ENCODE measurements around the gene IL21R.
"Not testable (repeated sequence)": the region's sequence is repeated elsewhere in the genome, so short reads cannot be mapped to it uniquely, and the experiment has no call there.

Gene IL21R

DNA sequence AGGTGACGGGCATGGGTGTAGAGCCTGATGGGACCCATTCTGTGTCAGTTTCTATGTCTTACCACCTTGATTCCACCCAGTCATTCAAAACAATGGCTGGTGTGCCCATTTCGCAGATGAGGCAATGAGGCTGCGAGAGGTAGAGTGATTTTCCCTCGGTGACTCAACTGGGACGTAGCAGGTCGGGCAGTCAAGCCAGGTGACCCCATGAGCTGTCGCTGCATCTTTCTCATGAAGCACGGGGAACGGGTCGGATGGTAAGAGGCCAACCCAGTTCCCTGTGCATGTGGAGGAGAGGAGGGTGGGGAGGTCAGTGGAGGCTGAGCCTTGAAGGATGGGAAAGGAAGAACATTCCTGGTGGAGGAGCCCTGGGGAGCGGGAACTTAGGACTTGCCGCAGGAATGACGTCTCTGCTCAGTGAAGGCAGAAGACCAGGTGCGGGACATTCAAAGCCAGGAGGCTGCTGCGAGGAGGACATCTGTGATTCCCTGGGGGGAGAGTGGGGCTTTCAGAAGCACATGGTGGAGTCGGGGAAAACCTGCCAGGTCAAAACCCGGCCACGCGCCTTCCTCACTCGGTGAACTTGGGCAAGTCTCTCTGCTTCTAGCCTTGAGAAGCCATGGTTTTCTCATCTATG, 1.1 kb downstream of the IL21R start:
- peak; percentile 61 for DNase-seq

DNA sequence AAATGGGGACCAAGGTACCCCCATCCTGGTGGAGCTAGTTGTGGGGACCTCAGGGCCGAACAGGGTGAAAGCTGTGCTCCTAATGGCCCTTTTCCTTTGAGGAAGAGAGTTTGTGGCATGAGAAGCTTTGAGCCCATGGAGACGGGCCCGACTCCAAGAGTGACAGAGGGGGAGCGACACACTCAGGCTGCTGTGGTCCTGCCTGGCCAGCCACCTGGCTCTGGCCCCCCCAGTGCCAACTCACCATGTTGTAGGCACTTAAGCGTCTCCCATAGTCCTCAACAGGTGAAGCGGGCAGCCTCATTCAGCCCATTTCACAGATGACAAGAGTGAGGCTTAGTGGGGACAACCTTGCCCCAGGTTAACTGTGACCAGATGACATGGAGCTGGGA, 1.6 kb downstream of the IL21R start:
- no peak for DNase-seq

DNA sequence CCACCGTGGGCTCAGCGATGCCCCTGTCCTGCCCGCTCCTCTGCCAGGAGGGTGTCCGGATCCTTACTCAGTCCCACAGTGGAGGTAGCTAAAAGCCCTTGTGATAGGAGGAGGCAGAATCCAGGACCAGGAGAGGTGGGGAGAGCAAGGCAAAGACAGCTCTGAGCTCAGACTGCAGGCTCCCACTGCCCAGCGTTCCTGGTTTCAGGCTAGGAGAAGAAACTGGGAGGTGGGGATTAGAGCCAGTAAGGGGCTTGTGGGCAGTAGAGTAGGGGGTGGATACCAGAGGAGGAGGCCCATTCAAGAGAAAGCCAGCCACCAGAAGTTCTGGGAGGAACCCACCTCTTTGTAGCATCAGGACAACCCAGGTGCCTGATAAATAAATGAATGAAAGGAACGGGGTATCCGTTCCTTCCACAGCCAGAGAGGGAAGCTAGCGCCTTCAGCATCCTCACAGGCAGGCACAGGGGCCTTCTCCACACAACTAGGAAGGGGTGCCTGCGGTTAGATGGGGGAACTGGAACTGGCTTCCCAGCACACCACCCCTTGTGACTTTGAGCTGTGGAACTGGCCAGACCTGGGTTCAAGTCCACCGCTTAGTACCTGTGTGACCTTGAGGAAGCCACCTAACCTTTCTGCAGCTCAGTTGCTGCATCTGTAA, 2.3 kb downstream of the IL21R start:
- no peak for DNase-seq

DNA sequence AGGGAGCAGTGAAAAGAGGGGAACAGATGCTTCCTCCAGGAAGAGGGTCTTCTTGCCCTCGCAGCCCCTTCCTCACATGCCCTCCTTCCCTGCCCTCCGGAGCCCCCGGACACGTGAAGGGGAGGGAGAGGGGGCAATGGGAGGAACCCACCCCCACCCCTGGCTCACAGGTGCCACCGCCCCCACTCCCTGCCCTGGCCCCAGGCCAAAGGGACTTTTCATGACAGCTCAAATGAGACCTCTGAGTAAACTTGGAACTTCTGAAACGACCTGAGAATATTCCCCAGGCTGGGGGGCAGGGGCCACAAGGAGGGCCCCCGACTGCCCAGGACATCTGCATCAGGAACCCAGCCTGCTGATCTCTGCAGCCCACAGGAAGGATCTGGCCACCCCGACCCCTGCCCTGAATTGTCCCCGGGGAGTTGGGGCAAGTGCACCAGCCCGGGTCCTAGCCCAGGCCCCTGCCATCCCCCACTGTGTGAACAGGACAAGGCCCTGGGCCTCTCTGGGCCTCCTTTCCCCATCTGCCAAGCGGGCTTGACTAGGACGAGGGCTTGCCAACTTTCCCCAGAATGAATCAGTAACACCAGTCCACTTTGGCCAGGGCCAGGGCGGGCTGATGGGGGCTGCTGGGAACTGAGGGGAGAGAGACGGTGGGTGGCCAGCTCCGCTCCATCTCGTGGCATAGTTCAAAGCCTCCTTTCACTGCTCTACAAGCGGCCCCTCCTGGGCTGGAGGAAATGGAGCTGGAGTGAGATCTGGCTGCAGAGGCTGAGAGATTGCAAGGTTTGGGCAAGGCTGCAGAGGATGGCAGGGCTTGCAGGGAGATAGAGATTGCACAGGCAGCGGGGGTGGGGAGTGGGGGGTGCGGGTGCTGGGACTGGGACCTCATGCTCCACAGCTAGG, 3.8 kb downstream of the IL21R start:
- no peak for DNase-seq

DNA sequence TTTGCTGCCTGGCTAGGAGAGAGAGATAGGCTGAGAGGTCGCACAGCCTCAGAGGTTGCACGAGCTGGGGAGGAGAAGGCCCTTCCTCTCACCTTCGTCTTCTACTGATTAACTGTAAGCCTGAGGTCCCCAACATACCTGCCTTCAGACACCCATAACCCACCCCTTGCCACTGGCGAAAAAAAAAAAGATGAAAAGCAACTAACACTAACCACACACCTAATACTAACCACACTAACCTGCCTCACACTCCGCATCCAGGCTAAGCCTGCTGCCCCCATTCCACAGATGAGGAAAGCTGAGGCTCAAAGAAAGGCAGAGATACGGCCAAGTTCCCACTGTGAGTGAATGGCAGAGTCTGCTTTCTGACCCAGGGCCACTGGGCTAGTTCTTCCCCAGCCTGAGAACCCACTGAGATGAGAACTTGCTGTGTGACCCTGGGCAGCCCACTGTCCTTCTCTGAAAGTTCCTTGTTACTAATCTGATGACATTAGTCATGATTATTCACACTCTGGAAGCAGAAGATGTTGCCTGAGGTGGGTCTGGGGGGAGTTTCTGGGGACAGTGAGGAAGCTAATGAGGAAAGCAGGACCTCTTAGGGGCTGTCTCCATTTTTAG, 4.6 kb downstream of the IL21R start:
- DNase-seq, result no peak

DNA sequence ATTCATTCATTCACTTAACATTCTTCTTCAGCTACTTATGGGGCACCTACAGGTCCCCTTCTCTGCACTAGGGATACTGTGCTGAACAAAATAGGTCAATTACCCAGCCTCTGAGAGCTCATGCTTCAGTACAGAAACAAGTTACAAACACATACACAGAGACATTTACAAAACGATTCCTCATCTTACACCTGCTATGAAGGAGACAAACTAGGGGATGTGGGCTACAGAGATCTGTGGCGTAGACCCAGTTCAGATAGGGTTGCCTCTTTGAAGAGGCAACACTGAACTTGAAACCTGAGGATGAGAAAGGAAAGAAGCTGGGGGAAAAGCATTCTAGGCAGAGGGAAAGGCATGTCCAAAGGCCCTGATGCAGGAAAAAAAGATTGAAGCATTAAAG, 5.2 kb downstream of the IL21R start:
- DNase-seq, result no peak

DNA sequence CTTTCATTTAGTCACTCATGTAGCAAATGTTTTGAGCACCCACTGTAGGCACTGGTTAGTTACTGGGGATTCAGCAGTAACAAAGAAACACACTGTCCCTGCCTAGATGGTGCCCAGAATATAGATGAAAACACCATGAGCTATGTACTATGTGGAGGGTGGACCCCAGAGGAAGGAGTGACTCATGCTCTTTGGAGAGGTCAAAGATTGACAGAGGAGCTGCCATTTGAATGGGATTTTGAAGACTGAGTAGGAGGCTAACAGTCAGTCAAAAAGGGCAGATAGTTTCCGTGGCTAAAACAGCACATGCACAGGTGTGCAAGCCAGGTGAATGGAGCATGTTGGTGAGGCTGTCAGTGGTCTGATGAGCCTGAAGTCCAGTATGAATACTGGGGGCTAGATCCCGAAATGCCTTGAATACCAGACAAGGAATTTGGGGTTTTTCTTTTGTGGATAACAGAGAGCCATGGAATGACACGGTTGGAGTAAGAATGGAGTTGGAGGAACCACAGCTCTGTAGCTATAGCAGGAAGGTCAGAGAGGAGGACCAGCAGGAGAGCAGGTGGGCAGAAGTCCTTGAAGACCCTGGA, 6.1 kb downstream of the IL21R start:
- no peak for DNase-seq

DNA sequence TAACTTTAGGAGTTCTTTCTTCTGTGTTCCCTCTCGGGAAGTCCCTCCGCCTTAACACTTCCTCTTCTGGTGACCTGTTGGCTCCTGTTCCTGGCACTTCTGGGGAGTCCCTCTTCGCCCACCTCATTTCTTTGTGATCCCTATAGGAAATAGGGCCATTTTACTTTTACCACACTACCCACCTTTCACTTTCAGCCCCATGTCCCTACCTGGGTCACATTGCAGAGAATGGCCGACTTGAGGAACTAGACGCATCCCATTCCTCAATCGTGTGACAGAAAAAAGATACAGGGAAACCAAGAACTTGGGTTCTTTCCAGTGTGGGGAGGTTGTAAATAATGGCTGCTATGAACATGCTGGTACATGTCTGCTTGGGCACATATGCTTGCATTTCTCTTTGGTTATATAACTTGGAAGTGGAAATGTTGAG, 6.6 kb downstream of the IL21R start:
- no peak for DNase-seq

DNA sequence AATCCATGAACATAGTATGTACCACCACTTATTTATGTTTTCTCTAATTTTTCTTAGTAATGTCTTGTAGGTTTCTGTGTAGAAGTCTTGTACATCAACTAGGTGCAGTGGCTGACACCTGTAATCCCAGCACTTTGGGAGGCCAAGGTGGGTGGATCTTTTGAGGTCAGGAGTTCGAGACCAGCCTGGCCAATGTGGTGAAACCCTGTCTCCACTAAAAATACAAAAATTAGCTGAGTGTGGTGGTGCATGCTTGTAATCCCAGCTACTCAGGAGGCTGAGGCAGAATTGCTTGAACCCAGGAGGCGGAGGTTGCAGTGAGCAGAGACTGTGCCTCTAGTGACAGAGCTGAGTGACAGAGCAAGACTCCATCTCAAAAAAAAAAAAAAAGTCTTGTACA, 8.0 kb downstream of the IL21R start:
- DNase-seq, result not testable (repeated sequence)

DNA sequence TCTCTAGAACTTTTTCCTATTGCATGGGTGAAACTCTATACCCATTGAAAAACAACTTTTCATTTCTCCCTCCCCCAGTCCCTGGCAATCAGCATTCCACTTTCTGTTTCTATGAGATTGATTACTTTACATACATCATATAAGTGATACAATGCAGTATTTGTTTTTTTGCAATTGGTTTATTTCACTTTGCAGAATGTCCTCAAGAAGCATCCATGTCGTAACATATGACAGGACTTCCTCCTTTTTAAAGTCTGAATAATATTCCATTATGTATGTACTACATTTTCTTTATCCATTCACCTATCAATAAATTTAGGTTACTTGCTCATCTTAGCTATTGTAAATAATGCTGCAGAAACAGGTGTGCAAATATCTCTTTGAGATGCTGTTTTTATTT, 8.8 kb downstream of the IL21R start:
- no peak for DNase-seq

DNA sequence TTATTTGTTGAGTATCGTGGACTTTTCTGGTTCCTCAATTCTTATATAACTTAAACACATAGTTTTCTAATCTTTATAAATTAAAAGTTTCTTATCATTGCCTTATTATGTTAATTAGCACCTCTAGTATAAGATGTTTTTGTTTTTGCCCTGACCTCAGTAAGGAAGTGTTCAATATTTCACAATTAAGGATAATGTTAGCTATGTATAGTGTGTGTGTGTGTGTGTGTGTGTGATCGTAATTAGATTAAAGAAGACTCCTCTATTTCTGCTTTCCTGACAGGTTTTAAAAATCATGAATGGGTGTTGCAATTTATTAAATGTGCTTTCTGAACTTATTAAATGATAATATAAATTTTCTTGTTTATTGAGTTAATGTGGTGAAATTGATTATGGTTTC, 12.0 kb downstream of the IL21R start:
- DNase-seq, result no peak

DNA sequence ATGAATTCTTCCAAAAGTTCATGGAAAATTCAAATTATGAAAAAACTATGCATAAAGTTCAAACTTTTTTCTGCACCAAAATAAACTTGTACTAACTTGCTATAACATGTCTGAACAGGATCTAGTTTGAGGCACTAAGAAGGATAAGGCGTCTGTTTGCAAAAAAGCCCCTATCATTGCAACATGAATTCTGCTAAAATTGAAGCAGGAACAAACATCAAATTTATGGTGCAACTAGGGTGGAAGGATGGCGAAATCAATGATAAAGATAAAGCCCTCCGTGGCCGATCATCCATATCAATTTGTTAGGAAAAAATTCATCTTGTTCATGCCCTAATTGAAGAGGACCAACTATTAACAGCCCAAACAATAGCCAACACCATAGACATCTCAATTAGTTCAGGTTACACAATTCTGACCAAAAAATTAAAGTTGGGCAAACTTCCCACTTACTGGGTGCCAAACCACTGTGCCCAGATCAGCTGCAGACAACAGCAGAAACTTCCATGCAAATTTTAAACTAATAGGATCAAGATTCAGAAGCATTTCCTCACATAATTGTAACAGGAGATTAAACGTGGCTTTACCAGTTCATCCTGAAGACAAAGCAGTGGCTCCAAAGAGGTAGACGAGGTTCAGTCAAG, 12.9 kb downstream of the IL21R start:
- no peak for DNase-seq

DNA sequence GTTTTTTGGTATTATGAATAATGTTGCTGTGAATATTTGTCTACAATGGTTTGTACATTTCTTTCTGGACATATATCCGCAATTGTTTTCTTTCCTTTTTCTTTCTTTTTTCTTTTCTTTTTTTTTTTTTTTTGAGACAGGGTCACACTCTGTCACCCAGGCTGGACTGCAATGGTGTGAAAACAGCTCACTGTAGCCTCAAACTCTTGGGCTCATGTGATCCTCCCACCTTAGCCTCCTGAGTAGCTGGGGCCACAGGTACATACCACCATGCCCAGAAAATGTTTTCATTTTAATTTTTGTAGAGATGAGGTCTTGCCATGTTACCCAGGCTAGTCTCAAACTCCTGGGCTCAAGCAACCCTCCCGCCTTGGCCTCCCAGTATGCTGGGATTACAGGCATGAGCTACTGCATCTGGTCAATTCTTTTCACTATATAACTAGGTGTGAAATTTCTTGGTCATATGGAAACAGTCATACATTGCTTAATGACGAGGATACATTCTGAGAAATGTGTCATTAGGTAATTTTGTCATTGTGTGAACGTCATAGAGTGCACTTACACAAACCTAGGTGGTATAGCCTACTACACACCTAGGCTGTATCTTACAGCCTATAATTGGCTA, 15.2 kb downstream of the IL21R start:
- no peak for DNase-seq

DNA sequence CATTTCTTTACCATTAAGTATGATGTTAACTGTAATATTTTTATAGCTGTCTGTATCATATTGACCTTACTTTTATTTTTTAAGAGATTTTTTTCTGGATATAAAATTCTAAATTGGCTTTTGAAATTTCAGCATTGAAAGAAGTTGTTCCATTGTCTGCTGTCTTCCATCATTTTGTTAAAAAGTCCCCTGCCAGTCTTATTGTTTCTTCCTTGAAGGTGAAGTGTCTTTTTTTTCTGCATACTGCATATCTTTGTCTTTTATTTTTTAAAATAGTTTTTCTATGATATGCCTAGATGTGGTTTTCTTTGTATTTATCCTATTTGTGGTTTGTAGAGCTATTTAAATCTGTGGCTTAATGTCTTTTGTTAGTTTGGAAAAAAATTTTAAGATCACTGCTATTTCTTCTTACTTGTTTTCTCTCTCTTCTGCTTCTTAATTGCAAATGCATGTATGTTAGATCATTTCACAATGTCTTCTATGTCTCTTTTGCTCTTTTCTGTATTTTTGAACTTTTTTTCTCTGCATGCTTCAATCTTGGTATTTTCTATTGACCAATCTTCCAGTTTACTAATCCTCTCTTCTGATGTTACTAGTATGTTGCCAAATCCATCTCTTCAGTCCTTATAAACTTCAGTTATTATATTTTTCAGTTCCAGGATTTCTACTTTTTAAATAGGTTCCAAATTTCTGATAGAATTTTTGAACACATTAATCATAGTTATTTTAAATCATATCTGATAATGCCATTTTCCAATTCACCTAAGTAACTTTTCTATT, 20.2 kb downstream of the IL21R start:
- no peak for DNase-seq

DNA sequence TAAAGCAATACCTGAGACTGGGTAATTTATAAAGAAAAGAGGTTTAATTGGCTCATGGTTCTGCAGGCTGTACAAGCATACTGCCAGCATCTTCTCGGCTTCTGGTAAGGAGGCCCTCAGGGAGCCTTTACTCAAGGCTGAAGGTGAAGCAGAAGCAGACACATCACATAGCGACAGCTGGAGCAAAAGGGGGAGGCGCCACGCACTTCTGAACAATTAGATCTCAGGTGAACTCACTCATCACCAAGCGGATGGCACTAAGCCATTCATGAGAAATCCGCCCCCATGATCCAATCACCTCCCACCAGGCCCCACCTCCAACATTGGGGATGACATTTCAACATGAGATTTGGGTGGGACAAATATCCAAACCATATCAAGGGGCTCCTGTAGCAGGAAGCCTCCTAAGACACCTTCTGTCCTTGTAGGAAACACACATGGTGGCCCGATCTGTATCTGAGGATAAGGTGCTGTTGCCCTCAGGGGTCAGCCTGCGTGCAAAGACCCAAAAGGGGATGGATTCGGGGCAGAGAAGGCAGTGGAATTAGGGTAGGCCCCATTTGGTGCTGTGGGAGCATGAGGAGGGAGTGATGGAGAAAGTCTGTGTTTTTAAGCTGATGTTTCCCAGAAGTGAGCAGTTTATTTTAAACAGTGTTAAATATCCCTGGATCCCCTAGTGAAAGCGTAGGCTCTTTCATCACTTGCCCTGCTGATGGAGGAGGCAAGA, 23.0 kb downstream of the IL21R start:
- DNase-seq, result no peak

DNA sequence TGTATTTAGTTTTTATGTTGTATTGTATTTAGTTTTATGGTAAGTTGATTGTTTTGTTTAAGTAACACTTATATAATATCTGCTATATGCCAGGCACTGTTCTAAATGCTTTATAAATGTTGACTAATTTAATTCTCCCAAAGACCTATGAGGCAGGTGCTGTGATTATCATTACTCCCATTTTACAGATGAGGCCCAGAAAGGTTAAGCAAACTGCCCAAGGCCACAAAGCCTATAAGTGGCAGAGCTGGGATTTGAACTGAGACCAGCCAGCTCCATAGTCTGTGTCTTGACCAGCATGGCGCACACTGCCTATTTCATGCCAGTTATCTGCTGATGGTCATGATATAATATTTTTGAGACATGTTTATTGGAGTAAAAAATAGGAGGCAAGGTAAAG, 24.0 kb downstream of the IL21R start:
- DNase-seq, result no peak

DNA sequence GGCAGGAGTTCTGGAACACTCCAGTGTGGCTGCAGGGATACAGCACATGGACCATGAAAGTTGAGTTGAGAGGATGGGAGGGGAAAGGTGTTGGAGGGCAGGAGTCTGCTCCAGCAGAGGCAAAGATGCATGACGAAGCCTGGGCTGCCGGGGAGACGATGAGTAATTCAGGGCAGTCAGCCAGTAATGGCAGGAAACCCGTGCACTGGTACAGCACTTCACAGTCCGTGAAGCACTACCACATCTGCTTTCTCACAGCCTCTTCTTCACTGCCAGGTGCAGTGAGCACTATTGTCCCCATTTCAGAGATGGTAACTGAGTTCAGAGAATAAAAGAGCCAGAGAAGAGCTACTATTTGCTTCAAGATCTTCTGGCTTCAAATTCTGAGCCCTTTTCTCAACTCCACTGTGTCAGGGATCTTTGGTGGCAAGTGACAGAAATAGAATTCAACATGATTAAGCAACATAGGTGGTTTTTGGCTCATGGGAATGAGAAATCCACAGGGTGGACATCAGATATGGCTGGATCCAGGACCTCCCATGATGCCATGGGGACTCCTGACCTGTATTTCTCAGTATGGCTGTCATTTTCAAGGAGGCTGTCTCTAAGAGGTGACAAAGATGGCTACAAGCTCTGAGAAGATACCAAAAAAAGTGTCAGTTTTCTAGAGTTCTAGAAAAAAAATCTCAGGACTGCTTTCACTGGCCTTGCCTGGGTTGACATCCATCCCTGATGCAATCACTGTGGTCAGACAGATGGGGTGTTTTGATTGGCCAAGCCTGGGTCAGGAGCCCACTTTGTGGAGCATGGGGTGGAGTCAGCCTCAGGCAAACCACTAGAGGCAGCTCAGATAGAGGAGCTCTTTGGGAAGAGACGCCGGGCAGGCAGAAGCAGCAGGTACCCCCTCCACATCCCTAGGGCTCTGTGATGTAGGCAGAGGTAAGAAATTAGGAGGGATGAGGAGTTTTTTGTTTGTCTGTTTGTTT, 24.7 kb downstream of the IL21R start:
- peak; percentile 82 for DNase-seq

DNA sequence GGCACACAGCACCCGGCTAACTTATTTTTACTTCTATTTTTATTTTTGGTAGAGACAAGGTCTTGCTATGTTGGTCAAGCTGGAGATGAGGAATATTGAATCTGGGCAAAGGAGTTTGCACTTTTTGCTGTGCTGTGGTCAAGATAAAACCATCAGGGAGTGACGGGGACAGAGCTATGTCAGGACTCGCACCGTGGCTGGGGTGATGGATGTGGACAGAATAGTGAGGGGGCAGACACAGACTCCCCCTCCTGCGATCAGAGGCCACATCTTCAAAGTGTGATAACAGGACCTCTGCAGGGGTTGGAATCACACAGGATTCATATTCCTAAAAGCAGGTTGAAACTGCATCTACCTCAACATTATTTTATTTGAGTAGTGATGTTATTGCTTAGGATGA, 25.6 kb downstream of the IL21R start:
- DNase-seq, result no peak

All from CD4-positive, alpha-beta T cell treated with Interleukin-15 for 1 hour (primary cell).